PC-3 (cell line): Measurements from ENCODE around the gene DOK3. TPM values are rescaled to one million over a fixed set of nuclear protein-coding genes. Genes with fewer than 3 reads are reported as not detected.

Experiments
- ATAC-seq: fragments of 200-7000 bp; cut with Tn5 transposase; 2 replicates; pipeline ENCODE4 v1.9.1; 2020; ENCODE audit warnings: mild to moderate bottlenecking, moderate library complexity
- BruUV-seq: library from RNA; stranded (reverse); fragments of 400-500 nt; replicated peaks from 2 replicates; lab custom pipeline; 2021; lab: Mats Ljungman, UMichigan
- CTCF ChIA-PET: fragments of 300-600 bp; sonication (Branson Sonifier 250); formaldehyde crosslinking; loops from one replicate; lab custom pipeline; 2022; ENCODE audit warnings: antibody characterized with exemption; lab: Charles Lee
- POLR2A ChIA-PET: fragments of 300-600 bp; sonication (Branson Sonifier 250); formaldehyde crosslinking; loops from one replicate; lab custom pipeline; 2022; ENCODE audit warnings: antibody characterized with exemption; ENCODE audit not compliant: unreplicated experiment; lab: Charles Lee
- DNase-seq: peaks from one replicate; pipeline ENCODE4 v3.0.0-alpha.2; 2015
- H2AFZ ChIP-seq: fragments of 300-600 bp; sonication (generic); 2 replicates; pipeline ENCODE4 v1.6.0; 2016; ENCODE audit warnings: antibody characterized with exemption, low read length
- H3F3A ChIP-seq: fragments of 300-600 bp; sonication (generic); one replicate; pipeline ENCODE4 v1.6.0; 2017; ENCODE audit warnings: antibody characterized with exemption, low read length, control low read depth, mild to moderate bottlenecking; ENCODE audit not compliant: unreplicated experiment
- H3K27ac ChIP-seq: fragments of 300-600 bp; sonication (generic); 2 replicates; pipeline ENCODE4 v1.5.1; 2016; ENCODE audit warnings: mild to moderate bottlenecking, low read length
- H3K27me3 ChIP-seq: fragments of 300-600 bp; sonication (generic); 2 replicates; pipeline ENCODE4 v1.6.1; 2016; ENCODE audit warnings: low read length, mixed read lengths
- H3K36me3 ChIP-seq: fragments of 300-600 bp; sonication (generic); 2 replicates; pipeline ENCODE4 v1.6.1; 2016; ENCODE audit warnings: low read depth, mixed run types, low read length, mixed read lengths
- H3K4me1 ChIP-seq: fragments of 300-600 bp; sonication (generic); 2 replicates; pipeline ENCODE4 v1.5.1; 2016; ENCODE audit warnings: low read length; ENCODE audit not compliant: insufficient read depth
- H3K4me2 ChIP-seq: fragments of 300-600 bp; sonication (generic); 2 replicates; pipeline ENCODE4 v1.6.0; 2016; ENCODE audit warnings: low read length
- H3K4me3 ChIP-seq: fragments of 300-600 bp; sonication (generic); 2 replicates; pipeline ENCODE4 v1.5.1; 2016; ENCODE audit warnings: mild to moderate bottlenecking, low read length, mixed read lengths
- H3K79me2 ChIP-seq: fragments of 300-600 bp; sonication (generic); 2 replicates; pipeline ENCODE4 v1.6.1; 2017; ENCODE audit warnings: low read length, mixed read lengths
- H3K9ac ChIP-seq: fragments of 300-600 bp; sonication (generic); 2 replicates; pipeline ENCODE4 v1.6.0; 2016; ENCODE audit warnings: mild to moderate bottlenecking, low read length
- H3K9me2 ChIP-seq: fragments of 300-600 bp; sonication (generic); replicated peaks from 2 replicates; pipeline ENCODE4 v1.6.1; 2016; ENCODE audit warnings: mixed run types, low read length, mixed read lengths
- H3K9me3 ChIP-seq: fragments of 300-600 bp; sonication (generic); 2 replicates; pipeline ENCODE4 v1.6.1; 2016; ENCODE audit warnings: low read length, mixed read lengths
- H4K20me1 ChIP-seq: fragments of 300-600 bp; sonication (generic); 2 replicates; pipeline ENCODE4 v1.6.1; 2016; ENCODE audit warnings: low read length, mixed read lengths
- CTCF ChIP-seq: fragments of 300-600 bp; sonication (generic); conservative IDR thresholded peaks from 2 replicates; pipeline ENCODE4 v1.5.1; 2017; ENCODE audit warnings: antibody characterized with exemption, low read depth, mild to moderate bottlenecking, low read length
- EZH2 ChIP-seq: fragments of 300-600 bp; sonication (generic); IDR thresholded peaks from one replicate; pipeline ENCODE4 v1.6.1; 2017; ENCODE audit warnings: antibody characterized with exemption, mild to moderate bottlenecking, low read length; ENCODE audit not compliant: unreplicated experiment
- EZH2phosphoT487 ChIP-seq: fragments of 300-600 bp; sonication (generic); IDR thresholded peaks from 2 replicates; pipeline ENCODE4 v1.6.1; 2018; ENCODE audit warnings: mild to moderate bottlenecking, antibody characterized with exemption, low read length, borderline replicate concordance
- intact Hi-C: fragments of 100-400 bp; cut with micrococcal nuclease; formaldehyde crosslinking; loops from 2 replicates; pipeline ENCODE4 v1.9.0; 2023
- total RNA-seq: library from RNA; depleted of rRNA; stranded (reverse); fragments of >200 nt; gene quantifications from 2 replicates; pipeline ENCODE4 v1.2.3, GENCODE V29; 2014

Gene DOK3
- total RNA-seq, 1 experiment from 2014 or later: 6.2 TPM

GRCh38 chr5:177491429-177491945 is 18.1 kb downstream of the DOK3 start:
- POLR2A ChIA-PET: no interaction called here
- no peak for ATAC-seq
- Histone ChIP-seq H3K9me2 (no peaks in the 10 kb centered on the region), H3K36me3 (peaks cover 56% of the 10 kb centered on the region), H3K4me1 (peaks cover 36% of the 10 kb centered on the region), H3K4me3 (no peak overlapping the region), H2AFZ (no peak overlapping the region), H3K9ac (no peak overlapping the region), H3F3A (peaks cover 4% of the 10 kb centered on the region), H3K27me3 (no peaks in the 10 kb centered on the region), H4K20me1 (peaks cover 8% of the 10 kb centered on the region; the same call in 1 of the 2 replicates), H3K27ac (no peak overlapping the region), H3K79me2 (peaks cover 38% of the 10 kb centered on the region), H3K9me3 (no peaks in the 10 kb centered on the region), H3K4me2 (no peak overlapping the region)
- peak; percentile 38 for DNase-seq
- intact Hi-C loops: no loop called here
- TF ChIP-seq EZH2 (no peak), EZH2phosphoT487 (no peak), CTCF (peak; percentile 72)
- CTCF ChIA-PET: no interaction called here
- BruUV-seq: no TSS peak

- ATAC-seq: no peak
- Histone ChIP-seq H4K20me1 (peaks cover 8% of the 10 kb centered on the region; the same call in 1 of the 2 replicates), H3K27me3 (no peaks in the 10 kb centered on the region), H3K4me3 (no peak overlapping the region), H3K36me3 (peaks cover 56% of the 10 kb centered on the region), H3K9ac (no peak overlapping the region), H3K9me2 (no peaks in the 10 kb centered on the region), H3K9me3 (no peaks in the 10 kb centered on the region), H3K4me2 (no peak overlapping the region), H2AFZ (no peak overlapping the region), H3K79me2 (peaks cover 33% of the 10 kb centered on the region), H3F3A (peaks cover 4% of the 10 kb centered on the region), H3K4me1 (peaks cover 31% of the 10 kb centered on the region), H3K27ac (no peak overlapping the region)
- BruUV-seq: no TSS peak
- CTCF ChIA-PET: no interaction called here
- no peak for DNase-seq
- POLR2A ChIA-PET: no interaction called here
- intact Hi-C loops: no loop called here
- TF ChIP-seq EZH2: no peak
- no peak for TF ChIP-seq EZH2phosphoT487
- no peak for TF ChIP-seq CTCF
Measured at GRCh38 chr5:177490992-177491391, 18.6 kb downstream of the DOK3 start.

GRCh38 chr5:177490311-177490991 is 19.2 kb downstream of the DOK3 start:
- Histone ChIP-seq H3K4me3 (no peak overlapping the region), H3F3A (no peaks in the 10 kb centered on the region), H3K27ac (no peak overlapping the region), H3K9ac (no peak overlapping the region), H3K4me2 (no peak overlapping the region), H3K9me2 (no peaks in the 10 kb centered on the region), H4K20me1 (peaks cover 4% of the 10 kb centered on the region; the same call in 1 of the 2 replicates), H3K79me2 (peaks cover 27% of the 10 kb centered on the region), H3K9me3 (no peaks in the 10 kb centered on the region), H3K27me3 (no peaks in the 10 kb centered on the region), H2AFZ (no peak overlapping the region), H3K36me3 (peaks cover 56% of the 10 kb centered on the region), H3K4me1 (peaks cover 25% of the 10 kb centered on the region)
- CTCF ChIA-PET: no interaction called here
- ATAC-seq: no peak
- intact Hi-C loops: no loop called here
- POLR2A ChIA-PET: no interaction called here
- TF ChIP-seq EZH2 (no peak), EZH2phosphoT487 (no peak), CTCF (no peak)
- no TSS peak for BruUV-seq
- DNase-seq: no peak
